GM19025 (cell line): Measurements from ENCODE around the gene CARD10.

Source experiments
- ATAC-seq: cut with Tn5 transposase; IDR thresholded peaks from one replicate; pipeline ENCODE4 v1.9.1; 2021; ENCODE audit warnings: mild to moderate bottlenecking, low read depth, moderate library complexity; ENCODE audit not compliant: unreplicated experiment

Gene CARD10, protein sequence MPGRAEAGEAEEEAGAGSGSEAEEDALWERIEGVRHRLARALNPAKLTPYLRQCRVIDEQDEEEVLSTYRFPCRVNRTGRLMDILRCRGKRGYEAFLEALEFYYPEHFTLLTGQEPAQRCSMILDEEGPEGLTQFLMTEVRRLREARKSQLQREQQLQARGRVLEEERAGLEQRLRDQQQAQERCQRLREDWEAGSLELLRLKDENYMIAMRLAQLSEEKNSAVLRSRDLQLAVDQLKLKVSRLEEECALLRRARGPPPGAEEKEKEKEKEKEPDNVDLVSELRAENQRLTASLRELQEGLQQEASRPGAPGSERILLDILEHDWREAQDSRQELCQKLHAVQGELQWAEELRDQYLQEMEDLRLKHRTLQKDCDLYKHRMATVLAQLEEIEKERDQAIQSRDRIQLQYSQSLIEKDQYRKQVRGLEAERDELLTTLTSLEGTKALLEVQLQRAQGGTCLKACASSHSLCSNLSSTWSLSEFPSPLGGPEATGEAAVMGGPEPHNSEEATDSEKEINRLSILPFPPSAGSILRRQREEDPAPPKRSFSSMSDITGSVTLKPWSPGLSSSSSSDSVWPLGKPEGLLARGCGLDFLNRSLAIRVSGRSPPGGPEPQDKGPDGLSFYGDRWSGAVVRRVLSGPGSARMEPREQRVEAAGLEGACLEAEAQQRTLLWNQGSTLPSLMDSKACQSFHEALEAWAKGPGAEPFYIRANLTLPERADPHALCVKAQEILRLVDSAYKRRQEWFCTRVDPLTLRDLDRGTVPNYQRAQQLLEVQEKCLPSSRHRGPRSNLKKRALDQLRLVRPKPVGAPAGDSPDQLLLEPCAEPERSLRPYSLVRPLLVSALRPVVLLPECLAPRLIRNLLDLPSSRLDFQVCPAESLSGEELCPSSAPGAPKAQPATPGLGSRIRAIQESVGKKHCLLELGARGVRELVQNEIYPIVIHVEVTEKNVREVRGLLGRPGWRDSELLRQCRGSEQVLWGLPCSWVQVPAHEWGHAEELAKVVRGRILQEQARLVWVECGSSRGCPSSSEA

GRCh38 chr22:37519268-37520195, at the start of gene CARD10:
Gene CARD10, minus strand, starts transcription at chr22:37519415. Its CDS starts 215 bp downstream, at chr22:37519200.
- ATAC-seq = no peak

DNA sequence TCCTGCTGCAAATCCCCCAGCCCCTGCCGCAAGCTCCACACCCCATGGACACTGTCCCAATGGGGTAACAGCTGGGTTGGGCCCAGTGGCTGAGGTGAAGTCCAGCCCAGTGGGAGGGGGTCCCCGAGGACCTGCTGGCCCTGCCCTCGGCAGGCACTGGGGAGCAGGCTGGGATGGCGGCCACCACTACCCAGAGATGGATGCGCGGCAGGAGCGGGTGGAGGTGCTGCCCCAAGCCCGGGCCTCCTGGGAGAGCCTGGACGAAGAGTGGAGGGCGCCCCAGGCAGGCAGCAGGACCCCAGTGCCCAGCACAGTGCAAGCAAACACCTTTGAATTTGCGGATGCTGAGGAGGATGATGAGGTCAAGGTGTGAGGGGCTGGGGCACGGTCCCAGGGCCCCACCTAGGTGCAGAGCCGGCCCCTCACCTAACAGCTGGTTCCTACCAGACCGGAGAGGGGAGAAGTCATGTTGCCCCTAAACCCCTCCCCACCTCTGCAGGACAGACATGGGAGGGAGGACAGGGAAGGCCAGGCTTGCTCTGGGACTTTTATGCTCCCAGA, 49.3 kb upstream of the CARD10 start:
- no peak for ATAC-seq

GRCh38 chr22:37568012-37568411, 48.8 kb upstream of the CARD10 start:
- no peak for ATAC-seq

DNA sequence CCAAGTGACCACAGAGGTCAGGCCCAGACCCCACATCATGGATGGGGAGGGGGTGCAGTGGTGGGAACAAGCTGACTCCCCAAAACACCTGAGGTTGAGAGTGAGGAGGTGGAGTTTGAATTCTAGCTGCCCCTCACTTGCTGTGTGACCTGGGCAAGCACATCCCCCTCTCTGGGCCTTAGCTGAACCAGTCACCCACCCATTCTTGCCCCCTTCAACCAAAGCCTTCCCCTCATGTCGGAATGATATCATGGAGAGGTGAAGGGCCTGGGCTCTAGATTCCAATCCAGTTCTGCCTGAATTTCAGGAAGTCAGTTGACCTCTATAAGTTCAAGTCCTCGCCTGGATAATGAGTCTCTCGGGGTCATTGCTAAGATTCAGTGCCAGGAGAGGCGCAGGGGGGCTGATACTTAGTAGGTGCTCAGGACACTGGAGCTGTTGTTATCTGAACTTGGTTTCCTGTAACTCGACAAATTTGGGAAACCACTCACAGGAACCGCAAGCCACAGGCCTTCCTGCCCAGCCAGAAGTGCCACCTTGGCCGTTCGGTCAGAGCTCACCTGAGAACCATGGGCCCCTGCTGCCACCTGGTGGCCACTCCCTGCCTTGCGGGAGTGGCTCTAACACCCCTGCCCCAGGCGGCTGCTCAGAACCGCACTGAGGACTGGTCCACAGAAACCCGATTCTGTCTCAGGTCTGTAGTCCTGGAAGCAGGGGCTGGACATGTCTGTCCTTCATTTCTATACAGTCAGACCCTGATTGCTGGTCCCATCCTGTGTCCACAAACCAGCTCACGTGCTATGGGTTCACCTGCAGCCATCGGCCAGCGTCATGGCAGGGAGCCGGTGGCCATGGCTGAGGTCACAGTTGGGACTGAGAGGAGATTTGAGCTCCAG, 47.9 kb upstream of the CARD10 start:
- ATAC-seq = peak; percentile 72

DNA sequence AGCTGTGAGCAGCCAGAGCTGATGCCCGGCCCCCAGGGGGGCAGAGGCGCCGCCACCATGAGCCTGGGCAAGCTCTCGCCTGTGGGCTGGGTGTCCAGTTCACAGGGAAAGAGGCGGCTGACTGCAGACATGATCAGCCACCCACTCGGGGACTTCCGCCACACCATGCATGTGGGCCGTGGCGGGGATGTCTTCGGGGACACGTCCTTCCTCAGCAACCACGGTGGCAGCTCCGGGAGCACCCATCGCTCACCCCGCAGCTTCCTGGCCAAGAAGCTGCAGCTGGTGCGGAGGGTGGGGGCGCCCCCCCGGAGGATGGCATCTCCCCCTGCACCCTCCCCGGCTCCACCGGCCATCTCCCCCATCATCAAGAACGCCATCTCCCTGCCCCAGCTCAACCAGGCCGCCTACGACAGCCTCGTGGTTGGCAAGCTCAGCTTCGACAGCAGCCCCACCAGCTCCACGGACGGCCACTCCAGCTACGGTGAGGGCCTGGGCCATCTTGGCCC, 47.2 kb upstream of the CARD10 start:
- ATAC-seq = no peak

DNA sequence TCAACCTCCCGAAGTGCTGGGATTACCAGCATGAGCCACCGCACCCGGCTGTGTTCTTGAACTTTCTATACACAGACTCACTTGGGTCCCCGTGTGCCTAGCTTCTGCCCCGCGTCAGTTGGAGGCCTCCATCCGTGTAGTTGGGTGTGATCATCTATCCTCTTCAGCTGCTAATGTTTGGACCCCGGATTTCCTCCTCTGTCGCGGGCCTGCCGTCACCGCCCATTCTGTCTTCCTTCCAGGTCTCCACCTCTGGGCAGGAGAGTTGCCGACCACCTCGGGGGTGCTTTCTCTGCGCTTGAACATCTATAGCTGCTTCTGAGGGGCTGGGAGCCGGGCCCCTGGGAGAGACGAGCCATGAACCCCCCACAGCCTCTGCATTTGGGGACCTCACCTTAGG, 46.6 kb upstream of the CARD10 start:
- ATAC-seq = no peak

- no peak for ATAC-seq
Measured at GRCh38 chr22:37564111-37564711, 45.0 kb upstream of the CARD10 start.

- no peak for ATAC-seq
Measured at GRCh38 chr22:37563153-37564081, 44.2 kb upstream of the CARD10 start.

DNA sequence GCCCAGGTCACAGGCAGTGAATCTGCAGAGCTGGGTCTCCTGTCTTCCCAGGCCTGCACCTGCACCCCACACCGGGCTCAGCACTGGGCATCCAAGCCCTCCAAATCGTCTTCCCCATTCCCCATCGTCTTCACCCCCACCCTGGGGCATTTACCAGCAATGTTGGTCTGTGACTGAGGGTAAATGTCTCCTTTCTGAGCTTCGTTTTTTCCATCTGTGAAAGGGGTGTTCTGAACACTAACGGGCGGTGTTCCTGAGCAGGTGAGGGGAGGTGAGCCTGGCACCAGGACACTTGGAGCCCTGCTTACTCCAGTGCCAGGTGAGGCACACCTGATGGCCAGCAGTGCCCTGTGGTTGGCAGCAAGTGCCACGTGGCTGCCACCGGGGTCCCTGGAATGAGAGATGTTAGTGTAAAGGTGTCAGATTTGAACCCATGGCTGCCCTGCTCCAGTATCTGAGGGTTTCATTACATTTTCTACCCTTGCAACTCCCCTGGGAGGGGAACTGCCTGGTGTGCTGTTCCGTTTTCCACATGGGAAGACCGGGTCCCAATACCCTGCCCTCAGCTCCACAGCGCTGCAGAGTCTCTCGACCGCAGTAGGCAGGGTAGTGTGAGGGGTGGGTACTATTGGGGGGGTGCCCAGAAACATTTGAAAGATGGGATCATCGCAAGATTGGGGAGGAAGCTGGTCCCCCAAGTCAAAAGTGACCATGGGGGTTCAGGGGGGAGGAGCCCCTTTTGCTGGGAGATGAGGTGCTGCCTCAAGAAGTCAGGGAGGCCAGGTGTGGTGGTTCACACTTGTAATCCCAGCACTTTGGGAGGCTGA, 43.0 kb upstream of the CARD10 start:
- ATAC-seq = no peak

DNA sequence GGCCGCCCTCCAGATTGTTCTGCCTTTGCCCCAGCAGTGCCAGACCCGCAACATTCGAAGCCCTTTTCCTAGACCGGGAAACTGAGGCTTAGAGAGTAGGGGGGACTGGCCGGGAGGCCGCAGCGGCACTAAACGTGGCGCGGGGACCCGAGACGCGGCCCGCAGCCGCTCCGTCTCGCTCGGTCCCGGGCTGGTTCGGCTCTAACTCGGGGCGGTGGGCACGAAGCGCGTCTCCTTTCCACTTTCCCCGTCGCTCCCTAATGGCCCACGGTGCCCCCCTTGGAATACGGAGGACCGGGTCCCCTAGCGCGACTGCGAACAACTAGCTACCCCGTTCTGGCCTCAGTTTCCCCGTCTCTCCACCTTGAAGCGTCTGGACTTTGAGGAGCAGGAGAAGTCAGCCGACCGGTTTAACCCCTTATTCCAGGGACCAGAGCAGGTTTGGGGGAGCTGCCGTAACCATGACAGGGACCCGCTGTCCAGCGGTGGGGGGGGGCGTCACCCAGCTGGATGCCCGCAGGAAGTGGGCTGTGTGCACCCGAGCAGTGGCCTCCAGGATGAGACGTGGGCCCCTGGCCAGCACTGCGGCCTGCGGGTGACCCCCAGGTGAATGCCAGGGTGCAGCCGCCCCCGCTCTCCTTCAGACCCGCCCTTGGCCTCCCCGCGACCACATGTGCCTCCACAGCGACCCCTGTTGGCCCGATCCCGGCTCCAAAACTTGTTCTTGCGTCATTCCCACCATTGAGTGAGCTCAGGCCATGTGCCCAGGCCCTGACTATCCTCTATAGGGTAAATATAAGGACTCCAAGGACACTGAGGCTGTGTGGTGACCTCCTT, 42.2 kb upstream of the CARD10 start:
- no peak for ATAC-seq

GRCh38 chr22:37560608-37561211, 41.5 kb upstream of the CARD10 start:
- no peak for ATAC-seq

DNA sequence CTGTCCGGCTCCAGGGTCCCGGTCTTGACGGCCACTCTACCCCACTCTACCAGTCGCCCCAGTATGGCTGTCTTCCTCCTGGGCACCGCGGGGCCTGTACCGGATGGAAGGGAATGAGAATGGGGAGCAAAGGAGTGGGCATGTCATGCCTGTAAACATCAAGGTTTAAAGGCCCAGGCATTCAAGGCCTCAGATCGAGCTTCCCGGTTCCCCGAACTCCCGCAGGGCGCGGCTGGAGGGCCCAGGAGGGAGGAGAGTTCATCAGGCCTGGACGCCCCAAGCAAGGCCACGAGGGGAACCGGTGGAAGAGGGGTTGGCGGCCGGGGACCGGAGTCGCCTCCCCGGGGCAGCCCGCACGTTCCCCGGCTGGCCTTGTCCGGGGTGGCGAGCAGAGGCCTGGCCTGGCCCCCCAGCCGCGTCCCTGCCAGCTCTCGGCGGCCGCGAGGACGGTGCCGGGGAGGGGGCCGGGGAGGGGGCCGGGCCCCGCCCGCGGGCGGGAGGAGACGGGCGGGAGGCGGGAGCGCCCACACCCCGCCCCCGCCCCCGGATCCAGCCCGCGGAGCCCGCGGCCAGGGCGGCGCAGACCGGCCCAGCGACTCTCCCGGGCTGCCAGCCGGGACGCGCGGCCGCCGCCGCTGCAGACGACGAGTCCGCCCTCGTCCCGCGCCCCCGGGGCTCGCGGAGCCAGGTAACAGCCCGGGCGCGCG, 40.8 kb upstream of the CARD10 start, which contains the start of gene CDC42EP1:
CDC42EP1 (plus strand) TSS at position 580 of the 707 bp plus-strand sequence. CDS start 5,870 bp downstream, outside the sequence.
- ATAC-seq = no peak

GRCh38 chr22:37559521-37559900, 40.3 kb upstream of the CARD10 start:
- no peak for ATAC-seq

DNA sequence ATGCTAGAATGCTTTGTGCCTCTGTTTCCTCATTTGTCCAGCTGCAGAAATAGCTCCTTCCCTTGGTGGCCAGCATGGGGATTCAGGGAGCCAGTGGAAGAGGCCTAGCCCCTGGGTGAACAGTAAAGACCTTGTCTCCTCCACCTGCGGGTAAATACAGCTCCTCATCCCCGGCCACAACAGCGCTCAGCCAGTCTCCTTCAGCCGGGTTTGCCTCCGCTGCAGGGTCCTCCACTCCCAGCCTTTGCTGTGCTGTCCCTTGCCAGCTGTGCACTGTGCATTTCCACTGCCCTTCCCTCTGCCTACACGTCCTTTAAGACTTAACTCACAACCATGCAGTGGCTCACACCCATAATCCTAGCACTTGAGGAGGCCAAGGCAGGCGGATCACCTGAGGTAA, 39.6 kb upstream of the CARD10 start:
- no peak for ATAC-seq
